Esophagus squamous epithelium (tissue), 5 donors: ENCODE data around the gene DLGAP1. TPM values are rescaled to one million over a fixed set of nuclear protein-coding genes. Genes with fewer than 3 reads are reported as not detected.

Experiments used
- DNase-seq: peaks from one replicate; lab custom pipeline; 2025; lab: John Stamatoyannopoulos, UW
- H3K27ac ChIP-seq, 4 donors: fragments of 200-600 bp; sonication (generic); one replicate each; pipeline ENCODE4 v1.5.1; 2016 to 2019; ENCODE audit warnings: mild to moderate bottlenecking in 1 of 4
- H3K27me3 ChIP-seq, 4 donors: fragments of 200-600 bp; sonication (generic); 1 replicate in 3 of 4; 2 replicates in 1 of 4; pipeline versions ENCODE4 v1.5.1 to v1.6.0; 2017 to 2021; ENCODE audit warnings: antibody characterized with exemption in 1 of 4
- H3K36me3 ChIP-seq, 3 donors: fragments of 200-600 bp; sonication (generic); one replicate each; pipeline ENCODE4 v1.5.1; 2016 to 2019
- H3K4me1 ChIP-seq, 3 donors: fragments of 200-600 bp; sonication (generic); one replicate each; pipeline ENCODE4 v1.5.1; 2017 to 2019
- H3K4me3 ChIP-seq, 4 donors: fragments of 200-600 bp; sonication (generic); 1 replicate in 3 of 4; 2 replicates in 1 of 4; pipeline ENCODE4 v1.5.1; 2016 to 2019; ENCODE audit warnings: mild to moderate bottlenecking in 2 of 4, moderate library complexity in 1 of 4
- H3K9me3 ChIP-seq, 3 donors: fragments of 200-600 bp; sonication (generic); one replicate each; pipeline ENCODE4 v1.5.1; 2016 to 2019
- CTCF ChIP-seq, 6 experiments: fragments of 450-650 bp in 4 of 6; fragments of 200-600 bp in 2 of 6; sonication (generic) in 2 of 6; IDR thresholded peaks; one replicate each; pipeline ENCODE4 v1.5.1; 2016 to 2019; ENCODE audit warnings: antibody characterized with exemption in 6 of 6, mild to moderate bottlenecking in 4 of 6, moderate library complexity in 4 of 6
- POLR2A ChIP-seq, 4 donors: fragments of 450-650 bp; IDR thresholded peaks; one replicate each; pipeline ENCODE4 v1.6.1; 2017; ENCODE audit warnings: antibody characterized with exemption in 4 of 4, mild to moderate bottlenecking in 4 of 4, moderate library complexity in 3 of 4
- WGBS, 2 donors: methylation state at CpG; one replicate each; pipeline ENCODE4 v1.1.5; 2018; 5-methylcytosine and 5-hydroxymethylcytosine counted together
- intact Hi-C: fragments of 100-400 bp; cut with DNase I; formaldehyde crosslinking; loops from one replicate; pipeline ENCODE4 v1.15.0; 2022
- total RNA-seq, 4 donors: library from RNA; depleted of rRNA; stranded (reverse); fragments of >200 nt; gene quantifications; one replicate each; pipeline ENCODE4 v1.1.0, GENCODE V29; 2016
- donor health status: DM: yes; HTN: yes; CAD: no.

Gene DLGAP1
- total RNA-seq, 4 donors from 2014 or later = 0.09 to 1.5 (median 0.52) TPM

DNA sequence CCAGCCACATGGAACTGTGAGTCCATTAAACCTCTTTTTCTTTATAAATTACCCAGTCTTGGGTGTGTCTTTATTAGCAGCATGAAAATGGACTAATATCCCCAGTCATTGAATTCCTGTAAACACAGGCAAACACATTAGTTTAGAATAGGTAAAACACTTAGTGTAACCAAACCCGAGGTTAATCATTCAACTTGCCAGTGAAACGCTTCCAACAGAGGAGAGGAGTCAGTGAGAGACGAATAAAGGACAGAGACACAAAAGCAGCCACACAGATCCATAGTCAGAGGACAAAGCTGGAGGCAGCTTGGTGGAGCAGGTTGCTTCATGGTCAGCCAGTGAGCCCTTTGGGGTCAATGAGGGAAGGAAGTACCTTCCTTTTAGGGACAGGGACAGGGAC, 657.1 kb downstream of the DLGAP1 start:
- no peaks in the 10 kb centered on the region for H3K27me3 ChIP-seq
- no peaks in the 10 kb centered on the region for H3K9me3 ChIP-seq
- no peak for DNase-seq
- WGBS, 2 donors = 65 to 71% methylated on average over 3 of the region's 3 CpGs
- TF ChIP-seq POLR2A (IDR thresholded peaks at IDR 0.05) (no peak), CTCF (IDR thresholded peaks at IDR 0.05) (no peak)
- no peak overlapping the region for H3K4me3 ChIP-seq
- H3K4me1 ChIP-seq = no peaks in the 10 kb centered on the region
- no peak overlapping the region for H3K27ac ChIP-seq
- H3K36me3 ChIP-seq = no peaks in the 10 kb centered on the region
- intact Hi-C loops = no loop called here

- no peak for TF ChIP-seq POLR2A (IDR thresholded peaks at IDR 0.05)
- no peak for TF ChIP-seq CTCF (IDR thresholded peaks at IDR 0.05)
- no peak overlapping the region for H3K27ac ChIP-seq
- no peaks in the 10 kb centered on the region for H3K4me1 ChIP-seq
- no peak for DNase-seq
- 94 to 95% methylated on average over 6 of the region's 6 CpGs for WGBS, 2 donors
- intact Hi-C loops = no loop called here
- H3K36me3 ChIP-seq = no peaks in the 10 kb centered on the region
- H3K27me3 ChIP-seq = no peaks in the 10 kb centered on the region
- H3K4me3 ChIP-seq = no peak overlapping the region
- no peaks in the 10 kb centered on the region for H3K9me3 ChIP-seq
Measured at GRCh38 chr18:3796434-3796833, 658.7 kb downstream of the DLGAP1 start.

GRCh38 chr18:3794537-3795348, 660.4 kb downstream of the DLGAP1 start:
- H3K27ac ChIP-seq = peak overlapping the region in 1 of 4 donors; percentile 28

GRCh38 chr18:3793545-3793944, 661.6 kb downstream of the DLGAP1 start:
- intact Hi-C loops = no loop called here
- DNase-seq = no peak
- Histone ChIP-seq H3K27ac (no peak overlapping the region), H3K4me3 (no peak overlapping the region), H3K9me3 (no peaks in the 10 kb centered on the region), H3K4me1 (no peaks in the 10 kb centered on the region), H3K27me3 (no peaks in the 10 kb centered on the region), H3K36me3 (no peaks in the 10 kb centered on the region)
- TF ChIP-seq POLR2A (IDR thresholded peaks at IDR 0.05) (no peak), CTCF (IDR thresholded peaks at IDR 0.05) (no peak)
- 67 to 80% methylated on average over 6 of the region's 6 CpGs for WGBS, 2 donors

More at GRCh38 chr18:3794537-3795348, 660.4 kb downstream of the DLGAP1 start:
- Histone ChIP-seq H3K4me1 (no peaks in the 10 kb centered on the region), H3K4me3 (no peak overlapping the region), H3K9me3 (no peaks in the 10 kb centered on the region), H3K27me3 (no peaks in the 10 kb centered on the region), H3K36me3 (no peaks in the 10 kb centered on the region)
- intact Hi-C loops = no loop called here
- 31 to 38% methylated on average over 9 of the region's 9 CpGs for WGBS, 2 donors
- no peak for TF ChIP-seq POLR2A (IDR thresholded peaks at IDR 0.05)
- no peak for TF ChIP-seq CTCF (IDR thresholded peaks at IDR 0.05)
- no peak for DNase-seq

DNA sequence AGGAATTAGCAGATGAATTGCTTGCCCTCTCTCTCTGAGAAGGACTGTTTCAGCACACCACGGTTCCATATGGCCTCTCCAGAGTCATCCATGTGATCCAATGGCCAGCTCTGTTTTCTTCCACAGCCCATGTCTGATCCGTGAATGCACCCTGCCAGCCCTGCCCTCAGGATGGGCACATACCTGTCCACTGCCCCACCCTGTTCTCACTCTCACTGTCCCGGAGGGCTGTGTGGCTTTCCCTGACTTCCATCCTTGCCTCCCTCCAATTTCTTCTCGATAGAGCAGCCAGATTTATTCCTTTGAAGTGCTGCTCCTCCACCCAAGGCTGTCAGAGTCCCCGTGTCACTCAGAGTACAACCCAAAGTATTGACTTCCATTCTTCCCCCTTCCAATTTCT, 662.0 kb downstream of the DLGAP1 start:
- no peak overlapping the region for H3K4me3 ChIP-seq
- intact Hi-C loops = no loop called here
- H3K27ac ChIP-seq = no peak overlapping the region
- no peaks in the 10 kb centered on the region for H3K4me1 ChIP-seq
- H3K36me3 ChIP-seq = no peaks in the 10 kb centered on the region
- no peak for TF ChIP-seq CTCF (IDR thresholded peaks at IDR 0.05)
- no peak for TF ChIP-seq POLR2A (IDR thresholded peaks at IDR 0.05)
- H3K9me3 ChIP-seq = no peaks in the 10 kb centered on the region
- H3K27me3 ChIP-seq = no peaks in the 10 kb centered on the region
- DNase-seq = no peak
- 51 to 61% methylated on average over 3 to 5 of the region's 5 CpGs for WGBS, 2 donors
